Right hindlimb (tissue), 1 donor: ENCODE results near the gene PDE4C.
"Not testable (repeated sequence)": the region's sequence is repeated elsewhere in the genome, so short reads cannot be mapped to it uniquely, and the experiment has no call there.

Source experiments
- DNase-seq: peaks from one replicate; pipeline ENCODE4 v3.0.0-alpha.2; 2018

The PDE4C gene

DNA sequence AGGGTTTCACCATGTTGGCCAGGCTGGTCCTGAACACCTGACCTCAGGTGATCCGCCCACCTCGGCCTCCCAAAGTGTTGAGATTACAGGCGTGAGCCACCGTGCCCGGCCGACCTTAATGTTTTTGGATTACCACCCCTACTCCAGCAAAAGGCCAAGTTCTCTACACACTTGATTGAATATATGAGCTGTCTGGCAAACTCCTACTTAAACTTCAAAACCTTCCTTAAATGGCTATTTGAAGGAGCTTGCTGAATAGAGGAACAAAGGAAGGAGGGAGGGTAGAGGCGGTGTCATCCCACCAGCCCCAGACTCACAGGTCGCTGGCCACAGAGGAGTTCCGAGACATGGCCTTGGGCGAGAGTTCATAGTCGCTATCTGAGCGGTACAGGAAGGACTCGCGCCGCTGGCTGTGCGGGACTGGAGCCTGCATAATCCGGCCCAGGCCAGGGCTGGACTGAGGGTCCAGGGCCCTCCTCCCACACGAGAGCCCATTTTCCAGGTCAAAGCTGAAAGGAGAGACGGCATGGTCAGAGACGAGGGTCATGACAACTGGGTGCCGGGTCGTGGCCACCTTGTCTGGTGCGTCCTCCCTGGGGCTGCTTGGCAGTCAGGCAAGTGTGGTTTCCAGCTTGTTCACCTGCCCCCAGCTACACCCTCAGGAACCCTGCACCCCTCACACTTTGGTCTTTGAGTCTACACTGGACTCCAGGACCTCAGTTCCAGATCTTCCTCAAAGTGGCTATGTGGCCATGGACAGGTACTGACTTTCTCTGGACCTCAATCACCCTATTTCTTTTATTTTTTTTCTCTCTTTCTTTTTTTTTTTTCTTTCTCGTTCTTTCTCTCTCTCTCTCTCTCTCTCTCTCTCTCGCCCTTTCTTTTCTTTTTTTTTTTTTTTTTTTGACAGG is 4.2 kb downstream of the PDE4C start:
- no peak for DNase-seq

GRCh38 chr19:18220632-18221275 is 5.5 kb downstream of the PDE4C start:
- no peak for DNase-seq

DNA sequence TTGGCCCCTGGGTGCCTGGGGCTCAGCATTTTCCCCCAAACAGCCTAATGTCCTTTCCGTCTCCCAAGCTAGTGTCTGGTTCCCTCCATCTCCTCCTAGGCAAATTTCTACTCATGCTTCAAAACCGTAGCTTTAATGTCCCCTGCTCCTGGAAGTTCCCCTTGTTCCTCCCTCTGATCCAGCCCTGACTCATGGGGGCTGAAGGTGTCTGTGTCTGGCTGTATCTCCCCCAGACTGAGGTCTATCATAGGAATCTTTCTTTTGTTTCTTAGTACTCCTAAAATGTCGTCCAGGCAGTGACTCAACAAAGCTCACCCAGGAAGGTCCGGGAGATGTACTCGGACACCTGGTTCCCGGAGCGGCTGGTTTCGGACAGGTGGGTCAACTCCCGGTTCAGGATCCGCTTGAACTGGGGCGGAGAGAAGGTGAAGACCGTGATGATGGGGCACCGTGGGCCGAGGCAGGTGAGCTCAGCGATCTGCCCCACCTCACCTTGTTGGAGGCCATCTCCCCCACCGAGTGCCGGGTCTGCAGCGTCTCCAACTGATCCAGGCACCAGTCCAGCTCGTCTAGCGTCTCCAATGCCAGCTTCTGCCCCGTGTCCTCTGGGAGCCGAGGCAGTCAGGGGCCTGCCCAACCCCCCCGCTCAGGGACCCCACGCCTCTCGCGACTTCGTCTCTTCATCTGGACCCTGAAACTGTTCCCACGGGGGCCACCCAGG is 6.2 kb downstream of the PDE4C start:
- no peak for DNase-seq

DNA sequence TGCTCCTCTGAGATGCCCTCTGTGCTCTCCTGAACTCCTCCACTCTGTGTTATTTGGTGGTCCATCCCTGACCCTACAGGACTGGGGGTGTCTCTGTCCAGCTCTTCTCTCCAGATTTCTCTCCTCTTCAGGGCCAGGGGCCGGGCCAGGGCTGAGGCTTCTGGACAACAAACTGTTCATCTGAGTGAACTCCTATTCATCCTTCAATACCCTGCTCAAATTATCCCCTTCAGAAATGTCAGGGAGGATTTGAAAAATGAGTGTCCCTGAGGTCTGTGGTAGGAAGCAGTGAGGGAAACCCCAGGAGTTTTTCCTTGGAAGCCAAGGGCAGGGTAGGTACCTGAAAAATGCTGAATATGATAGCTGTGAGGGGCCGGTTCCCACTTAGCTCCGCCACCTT is 7.6 kb downstream of the PDE4C start:
- no peak for DNase-seq

DNA sequence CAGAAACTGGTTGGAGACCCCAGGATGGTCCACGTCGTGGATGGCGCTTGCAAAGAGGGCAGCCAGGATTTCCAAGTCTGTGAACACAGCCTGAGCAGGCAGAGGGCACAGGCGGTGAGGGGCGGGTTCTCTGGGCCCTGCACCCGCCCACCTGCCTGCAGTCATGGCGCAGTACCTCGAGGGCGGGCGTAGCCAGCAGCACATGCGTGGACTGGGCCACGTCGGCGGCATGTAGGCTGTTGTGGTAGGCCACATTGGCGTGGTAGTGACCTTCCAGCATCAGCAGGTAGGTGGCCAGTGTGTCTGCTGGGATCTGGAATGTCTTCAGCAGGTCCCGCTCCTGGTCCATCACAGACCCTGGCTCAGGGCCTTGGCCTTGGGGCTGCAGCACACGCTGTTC is 8.1 kb downstream of the PDE4C start:
- no peak for DNase-seq

GRCh38 chr19:18216789-18217188 is 9.4 kb downstream of the PDE4C start:
- DNase-seq = no peak

- no peak for DNase-seq
Observed at GRCh38 chr19:18214779-18215433, 11.3 kb downstream of the PDE4C start.

GRCh38 chr19:18211683-18212082 is 14.6 kb downstream of the PDE4C start:
- no peak for DNase-seq

GRCh38 chr19:18209912-18210311 is 16.3 kb downstream of the PDE4C start:
- not testable (repeated sequence) for DNase-seq

DNA sequence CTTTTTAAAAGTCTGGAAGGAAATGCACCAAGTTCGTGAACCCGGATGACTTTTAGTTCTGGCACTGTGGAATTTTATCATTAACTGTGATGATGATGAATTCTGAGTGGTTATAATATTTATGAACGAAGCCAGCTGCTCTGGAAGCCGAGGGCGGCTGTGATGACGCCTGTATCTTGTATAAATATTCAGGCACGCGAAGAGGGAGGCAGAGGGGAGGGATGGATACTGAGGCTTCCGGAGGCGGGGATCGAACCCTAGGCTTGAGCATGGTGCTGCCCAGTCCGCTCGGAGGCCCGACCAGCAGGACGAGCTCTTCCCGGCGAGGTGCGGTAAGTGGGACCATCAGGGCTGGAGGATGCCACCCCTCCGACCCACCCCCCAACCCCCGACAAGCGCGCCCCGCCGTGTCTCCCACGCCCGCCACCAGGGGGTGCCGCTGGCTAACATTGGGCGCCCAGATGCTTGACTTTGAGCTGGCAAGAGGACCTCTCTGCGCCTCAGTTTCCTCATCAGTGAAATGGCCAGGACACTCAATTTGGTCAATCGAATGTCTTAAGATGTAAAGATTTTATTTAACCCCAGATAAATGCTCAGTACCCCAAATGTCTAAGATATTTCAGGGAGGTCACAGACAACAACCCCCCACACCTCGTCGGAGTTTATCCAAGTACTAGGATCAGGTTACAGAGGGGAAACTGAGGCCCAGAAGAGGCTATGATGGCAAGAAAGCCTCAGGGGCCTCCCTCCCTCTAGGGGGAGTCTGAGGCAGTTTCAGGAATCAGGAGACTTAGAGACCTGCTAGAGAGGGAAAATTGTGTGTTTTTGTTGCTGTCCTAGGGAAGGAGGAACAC is 17.9 kb downstream of the PDE4C start:
- DNase-seq = no peak

- no peak for DNase-seq
Observed at GRCh38 chr19:18206018-18206417, 20.2 kb downstream of the PDE4C start.

- DNase-seq = peak; percentile 84
Observed at GRCh38 chr19:18205200-18205892, 20.9 kb downstream of the PDE4C start.

- peak; percentile 86 for DNase-seq
Observed at GRCh38 chr19:18204394-18205199, 21.6 kb downstream of the PDE4C start.

GRCh38 chr19:18203863-18204393 is 22.3 kb downstream of the PDE4C start, which contains the start of gene RAB3A:
TSS of gene RAB3A (minus strand) at chr19:18204042. CDS start at chr19:18202740, 1,302 bp downstream.
- DNase-seq = peak; percentile 100

DNA sequence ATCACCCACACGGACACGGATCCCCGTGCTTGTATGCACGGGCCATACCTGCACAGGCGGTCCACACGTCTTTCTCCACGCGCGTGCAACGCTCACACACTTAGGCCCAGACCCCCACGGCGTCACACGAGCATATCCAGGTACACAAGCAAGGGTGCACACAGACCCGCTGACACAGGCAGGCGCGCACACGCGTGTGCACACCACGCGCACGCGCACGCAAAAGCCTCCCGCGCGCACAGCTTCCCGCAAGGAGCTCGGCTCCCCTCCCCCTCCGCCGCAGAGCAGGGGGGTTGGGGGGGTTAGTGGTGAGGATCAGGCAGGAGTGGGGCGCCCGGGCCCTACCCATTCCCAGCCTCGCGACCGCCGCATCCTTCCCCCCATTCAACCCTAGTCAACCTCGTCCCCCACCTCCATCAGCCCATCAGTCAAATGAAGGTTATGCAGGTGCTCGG is 22.8 kb downstream of the PDE4C start:
- no peak for DNase-seq

- no peak for DNase-seq
Observed at GRCh38 chr19:18202778-18203407, 23.3 kb downstream of the PDE4C start.

GRCh38 chr19:18202397-18202777 is 23.9 kb downstream of the PDE4C start:
- DNase-seq = no peak

GRCh38 chr19:18198374-18198773 is 27.9 kb downstream of the PDE4C start:
- DNase-seq = no peak

DNA sequence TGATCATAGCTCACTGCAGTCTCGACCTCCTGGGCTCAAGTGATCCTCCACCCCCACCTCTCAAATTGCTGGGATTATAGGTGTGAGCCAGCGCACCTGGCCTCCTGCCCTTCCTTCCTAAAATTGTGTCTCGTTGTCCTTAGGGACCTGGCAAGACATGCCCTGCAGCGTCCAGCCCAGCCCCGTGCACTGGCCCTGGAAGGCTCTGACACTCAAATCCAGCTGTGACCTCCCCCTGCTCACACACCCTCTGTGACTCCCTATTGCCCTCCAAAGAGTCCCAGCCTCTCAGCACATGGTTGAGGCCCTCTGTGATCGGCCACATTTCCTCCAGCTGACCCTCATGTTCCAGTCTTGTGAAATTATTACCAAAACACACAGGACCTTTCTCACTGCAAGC is 28.3 kb downstream of the PDE4C start:
- DNase-seq = no peak

DNA sequence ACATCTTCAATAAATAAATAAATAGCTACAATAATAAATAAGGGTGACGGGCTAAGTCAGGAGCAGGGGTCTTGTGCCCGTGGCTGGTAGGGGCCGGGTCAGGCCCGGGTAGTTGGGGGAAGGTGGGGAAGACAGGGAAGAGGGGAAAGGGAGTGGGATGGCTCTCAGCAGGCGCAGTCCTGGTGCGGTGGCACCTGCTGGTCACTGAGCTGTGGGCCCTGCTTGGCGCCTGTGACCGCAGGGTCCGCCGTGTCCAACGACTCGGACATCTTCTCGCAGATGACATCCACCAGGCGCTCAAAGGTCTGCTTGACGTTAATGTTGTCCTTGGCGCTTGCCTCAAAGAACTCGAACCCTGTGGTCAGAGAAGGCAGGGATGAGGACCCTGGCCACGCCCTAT is 28.9 kb downstream of the PDE4C start:
- DNase-seq = no peak
